Astrocyte of the cerebellum (primary cell): Measurements from ENCODE around the gene ARHGDIG.
"Not testable (repeated sequence)": the region's sequence is repeated elsewhere in the genome, so short reads cannot be mapped to it uniquely, and the experiment has no call there.

Source experiments
- DNase-seq: peaks from one replicate; pipeline ENCODE4 v3.0.0-alpha.2; 2011; ENCODE audit warnings: low read depth
- H3K4me3 ChIP-seq: 2 replicates; pipeline ENCODE4 v1.5.1; 2011; ENCODE audit warnings: mild to moderate bottlenecking, low read depth, low read length, moderate library complexity
- CTCF ChIP-seq: IDR thresholded peaks from 2 replicates; pipeline ENCODE4 v1.5.1; 2012; ENCODE audit warnings: low read length, low read depth, moderate library complexity, mild to moderate bottlenecking; ENCODE audit errors: missing control alignments
- in situ Hi-C: cut with HindIII; loops from 2 replicates; pipeline ENCODE4 v1.10.0; 2017; ENCODE audit warnings: low sequenced_read_pairs

The ARHGDIG gene

GRCh38 chr16:254461-254860 is 25.9 kb upstream of the ARHGDIG start:
- in situ Hi-C loops: no loop called here
- no peak for TF ChIP-seq CTCF
- no peak for DNase-seq
- H3K4me3 ChIP-seq: no peak overlapping the region

GRCh38 chr16:255183-255582 is 25.2 kb upstream of the ARHGDIG start:
- DNase-seq: no peak

GRCh38 chr16:258091-258490 is 22.3 kb upstream of the ARHGDIG start:
- DNase-seq, H3K4me3 ChIP-seq, in situ Hi-C loops: not testable (repeated sequence)

More at GRCh38 chr16:255183-255582, 25.2 kb upstream of the ARHGDIG start:
- in situ Hi-C loops: no loop called here
- no peak for TF ChIP-seq CTCF
- H3K4me3 ChIP-seq: no peak overlapping the region

GRCh38 chr16:259226-259625 is 21.2 kb upstream of the ARHGDIG start:
- DNase-seq: no peak
- in situ Hi-C loops: no loop called here
- no peak overlapping the region for H3K4me3 ChIP-seq
- no peak for TF ChIP-seq CTCF

GRCh38 chr16:259814-260253 is 20.6 kb upstream of the ARHGDIG start:
- H3K4me3 ChIP-seq: no peak overlapping the region
- in situ Hi-C loops: no loop called here
- no peak for TF ChIP-seq CTCF
- no peak for DNase-seq

- in situ Hi-C loops: no loop called here
- no peak for DNase-seq
- no peak overlapping the region for H3K4me3 ChIP-seq
- no peak for TF ChIP-seq CTCF
Observed at GRCh38 chr16:260326-260725, 20.1 kb upstream of the ARHGDIG start.

- no peak for DNase-seq
- no peak overlapping the region for H3K4me3 ChIP-seq
- in situ Hi-C loops: no loop called here
- TF ChIP-seq CTCF: no peak
Observed at GRCh38 chr16:261031-261691, 19.2 kb upstream of the ARHGDIG start.
